Astrocyte (in vitro differentiated cells and primary cell): ENCODE data around the gene ALMS1. TPM values are rescaled to one million over a fixed set of nuclear protein-coding genes. Genes with fewer than 3 reads are reported as not detected.

Experiments used
- DNase-seq: peaks from one replicate; pipeline ENCODE4 v3.0.0-alpha.2; 2010; ENCODE audit warnings: low read depth
- FAIRE-seq: peaks from 2 replicates; lab custom pipeline; 2011; peaks lifted over from hg19 to GRCh38; lab: Jason Lieb, UNC
- H2AFZ ChIP-seq: 2 replicates; pipeline ENCODE4 v1.6.0; 2012; ENCODE audit warnings: low read depth, low read length, inconsistent platforms
- H3K27ac ChIP-seq: 2 replicates; pipeline ENCODE4 v1.5.1; 2011; ENCODE audit warnings: low read depth, low read length, inconsistent platforms
- H3K27me3 ChIP-seq: 2 replicates; pipeline ENCODE4 v1.6.0; 2011; ENCODE audit warnings: low read length, inconsistent platforms; ENCODE audit not compliant: insufficient read depth
- H3K36me3 ChIP-seq: 2 replicates; pipeline ENCODE4 v1.5.1; 2011; ENCODE audit warnings: low read length, inconsistent platforms; ENCODE audit not compliant: insufficient read depth
- H3K4me1 ChIP-seq: 2 replicates; pipeline ENCODE4 v1.5.1; 2011; ENCODE audit warnings: low read length, inconsistent platforms; ENCODE audit not compliant: insufficient read depth
- H3K4me2 ChIP-seq: 2 replicates; pipeline ENCODE4 v1.6.0; 2012; ENCODE audit warnings: low read length, inconsistent platforms
- H3K4me3 ChIP-seq: 2 replicates; pipeline ENCODE4 v1.5.1; 2011; ENCODE audit warnings: low read depth, mild to moderate bottlenecking, low read length, inconsistent platforms; ENCODE audit not compliant: insufficient read depth
- H3K79me2 ChIP-seq: 2 replicates; pipeline ENCODE4 v1.6.0; 2012; ENCODE audit warnings: mild to moderate bottlenecking, low read length, inconsistent platforms; ENCODE audit not compliant: insufficient read depth
- H3K9ac ChIP-seq: 2 replicates; pipeline ENCODE4 v1.6.0; 2012; ENCODE audit warnings: mild to moderate bottlenecking, low read length, inconsistent platforms
- H3K9me3 ChIP-seq: 2 replicates; pipeline ENCODE4 v1.5.1; 2012; ENCODE audit warnings: low read depth, mild to moderate bottlenecking, low read length, inconsistent platforms; ENCODE audit not compliant: insufficient read depth
- H4K20me1 ChIP-seq: 2 replicates; pipeline ENCODE4 v1.6.0; 2012; ENCODE audit warnings: low read length, inconsistent platforms; ENCODE audit not compliant: insufficient read depth
- H3K27ac Mint-ChIP-seq: one replicate; pipeline ENCODE4 v1.8.0; 2021; ENCODE audit warnings: mild to moderate bottlenecking, mixed read lengths; ENCODE audit not compliant: unreplicated experiment
- H3K27me3 Mint-ChIP-seq: one replicate; pipeline ENCODE4 v1.8.0; 2021; ENCODE audit warnings: low read depth, mixed read lengths; ENCODE audit not compliant: unreplicated experiment
- H3K36me3 Mint-ChIP-seq: one replicate; pipeline ENCODE4 v1.8.0; 2021; ENCODE audit warnings: low read depth, mixed read lengths; ENCODE audit not compliant: unreplicated experiment
- H3K4me1 Mint-ChIP-seq: one replicate; pipeline ENCODE4 v1.8.0; 2021; ENCODE audit warnings: low read depth, mixed read lengths; ENCODE audit not compliant: unreplicated experiment
- H3K4me3 Mint-ChIP-seq: one replicate; pipeline ENCODE4 v1.8.0; 2021; ENCODE audit warnings: mild to moderate bottlenecking, moderate library complexity, mixed read lengths; ENCODE audit not compliant: unreplicated experiment
- H3K9me3 Mint-ChIP-seq: one replicate; pipeline ENCODE4 v1.8.0; 2021; ENCODE audit warnings: mild to moderate bottlenecking, mixed read lengths; ENCODE audit not compliant: unreplicated experiment
- CTCF ChIP-seq: IDR thresholded peaks from 2 replicates; pipeline ENCODE4 v1.5.1; 2011; ENCODE audit warnings: low read depth, mild to moderate bottlenecking, inconsistent platforms, low read length, moderate library complexity; ENCODE audit not compliant: insufficient read depth
- EZH2 ChIP-seq: IDR thresholded peaks from 2 replicates; pipeline ENCODE4 v1.6.1; 2012; ENCODE audit warnings: mild to moderate bottlenecking, low read length, inconsistent platforms; ENCODE audit not compliant: insufficient read depth
- total RNA-seq: library from RNA; stranded (reverse); gene quantifications from 2 replicates; pipeline ENCODE4 v1.2.1, GENCODE V29; 2021

ALMS1 gene
- total RNA-seq, 1 donor from 2014 or later, result 14.6 TPM

GRCh38 chr2:73350035-73350691 is 35.5 kb upstream of the ALMS1 start:
- H3K27ac Mint-ChIP-seq, result no peak overlapping the region
- Histone ChIP-seq H2AFZ (no peak overlapping the region), H3K9me3 (no peaks in the 10 kb centered on the region), H3K4me2 (no peak overlapping the region), H3K9ac (no peak overlapping the region), H3K36me3 (no peaks in the 10 kb centered on the region), H3K27ac (no peak overlapping the region), H4K20me1 (no peaks in the 10 kb centered on the region), H3K4me3 (no peak overlapping the region), H3K27me3 (peaks cover 5% of the 10 kb centered on the region), H3K4me1 (no peaks in the 10 kb centered on the region), H3K79me2 (no peaks in the 10 kb centered on the region)
- no peaks in the 10 kb centered on the region for H3K36me3 Mint-ChIP-seq
- no peak for TF ChIP-seq EZH2
- TF ChIP-seq CTCF, result no peak
- DNase-seq, result no peak
- no peak for FAIRE-seq
- H3K4me3 Mint-ChIP-seq, result no peak overlapping the region
- H3K27me3 Mint-ChIP-seq, result peaks cover 20% of the 10 kb centered on the region
- H3K9me3 Mint-ChIP-seq, result peaks cover under 1% of the 10 kb centered on the region
- H3K4me1 Mint-ChIP-seq, result no peaks in the 10 kb centered on the region

GRCh38 chr2:73356097-73356496 is 29.5 kb upstream of the ALMS1 start:
- no peak overlapping the region for H3K27ac Mint-ChIP-seq
- Histone ChIP-seq H3K9ac (no peak overlapping the region), H2AFZ (no peak overlapping the region), H4K20me1 (no peaks in the 10 kb centered on the region), H3K4me1 (no peaks in the 10 kb centered on the region), H3K36me3 (no peaks in the 10 kb centered on the region), H3K27ac (no peak overlapping the region), H3K79me2 (no peaks in the 10 kb centered on the region), H3K9me3 (no peaks in the 10 kb centered on the region), H3K27me3 (no peaks in the 10 kb centered on the region), H3K4me2 (no peak overlapping the region), H3K4me3 (no peak overlapping the region)
- peaks cover 2% of the 10 kb centered on the region for H3K9me3 Mint-ChIP-seq
- no peaks in the 10 kb centered on the region for H3K36me3 Mint-ChIP-seq
- TF ChIP-seq CTCF, result no peak
- no peak for TF ChIP-seq EZH2
- H3K4me1 Mint-ChIP-seq, result no peaks in the 10 kb centered on the region
- no peak overlapping the region for H3K4me3 Mint-ChIP-seq
- peaks cover 5% of the 10 kb centered on the region for H3K27me3 Mint-ChIP-seq
- FAIRE-seq (no peak), DNase-seq (no peak)

DNA sequence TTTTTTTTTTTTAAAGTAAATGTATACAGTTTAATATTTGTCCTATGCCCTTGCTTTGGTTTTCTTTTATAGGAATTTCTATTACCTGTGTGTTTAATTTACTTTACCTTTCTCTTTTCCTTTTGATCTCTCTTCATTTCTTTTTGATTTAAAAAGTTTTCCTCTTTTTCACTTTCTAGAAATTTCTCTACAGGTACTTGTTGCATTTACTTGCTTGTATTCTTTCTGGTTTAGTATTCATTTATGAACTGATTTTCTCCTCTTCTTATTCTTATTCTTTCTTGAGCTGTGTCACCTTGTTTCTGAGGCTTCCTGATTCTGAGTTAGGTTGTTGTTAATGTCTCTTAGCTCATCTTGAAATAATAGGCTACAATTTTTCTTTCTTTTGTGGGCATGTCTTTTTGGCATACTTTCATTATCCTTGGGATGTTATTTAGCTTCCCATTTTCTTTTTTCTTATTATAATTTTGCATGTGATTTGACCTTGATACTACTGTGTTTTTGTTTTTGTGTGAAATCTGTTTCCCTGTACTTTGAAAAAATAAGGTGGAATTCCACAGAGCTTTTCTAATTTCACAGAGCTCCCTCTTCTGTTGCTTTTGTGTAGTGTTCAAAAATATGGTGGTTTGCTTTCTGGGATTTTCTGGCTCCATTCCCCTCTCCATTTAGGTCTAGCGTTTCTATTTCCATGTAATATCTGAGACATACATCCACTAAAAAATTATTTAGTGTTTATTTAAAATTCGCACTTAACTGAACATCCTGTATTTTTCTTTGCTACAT is 25.5 kb upstream of the ALMS1 start:
- Histone ChIP-seq H3K9ac (no peak overlapping the region), H3K9me3 (no peaks in the 10 kb centered on the region), H3K4me3 (no peak overlapping the region), H3K4me1 (no peaks in the 10 kb centered on the region), H4K20me1 (no peaks in the 10 kb centered on the region), H3K4me2 (no peak overlapping the region), H3K27me3 (peaks cover 13% of the 10 kb centered on the region), H3K36me3 (no peaks in the 10 kb centered on the region), H3K27ac (no peak overlapping the region), H2AFZ (no peak overlapping the region), H3K79me2 (no peaks in the 10 kb centered on the region)
- no peak for DNase-seq
- TF ChIP-seq EZH2 (no peak), CTCF (peak; percentile 27)
- H3K36me3 Mint-ChIP-seq, result no peaks in the 10 kb centered on the region
- no peaks in the 10 kb centered on the region for H3K4me1 Mint-ChIP-seq
- H3K27ac Mint-ChIP-seq, result no peak overlapping the region
- H3K4me3 Mint-ChIP-seq, result no peak overlapping the region
- FAIRE-seq, result no peak
- H3K9me3 Mint-ChIP-seq, result peaks cover 2% of the 10 kb centered on the region
- H3K27me3 Mint-ChIP-seq, result peaks cover 14% of the 10 kb centered on the region
